Left colon (tissue), 2 donors: ENCODE measurements around the gene KCNJ13. TPM values are rescaled to one million over a fixed set of nuclear protein-coding genes. Genes with fewer than 3 reads are reported as not detected.

Source experiments
- ATAC-seq: fragments of 200-7000 bp; cut with Tn5 transposase; one replicate; pipeline ENCODE4 v1.9.1; 2020; ENCODE audit warnings: mild to moderate bottlenecking, moderate library complexity
- DNase-seq, 2 donors: peaks; one replicate each; pipeline ENCODE4 v3.0.0-alpha.2; 2020
- intact Hi-C, 2 donors: fragments of 100-400 bp; cut with DNase I in 1 of 2; cut with micrococcal nuclease in 1 of 2; formaldehyde crosslinking; loops; one replicate each; pipeline versions ENCODE4 v1.11.2 to v1.14.0; 2022; cut with DNase I, micrococcal nuclease
- long read RNA-seq: library from polyadenylated mRNA; unstranded; transcript quantifications from one replicate; pipeline ENCODE4 v2.0.0, GENCODE V29; 2021
- total RNA-seq, 2 donors: library from RNA; stranded (reverse); fragmentation: NEBNext Ultra II Directional; extraction: Animal tissue kit (Norgen Biotek cat#: 25700); gene quantifications; one replicate each; pipeline ENCODE4 v1.2.1, GENCODE V29; 2021
- donor health status: DM: no; HTN: no; CAD: no.
- donor health status: DM: yes; HTN: yes; CAD: no.

KCNJ13 gene
- not detected for total RNA-seq
- long read RNA-seq, result 0 reads

GRCh38 chr2:232776435-232776834 lies at the start of gene KCNJ13:
Gene KCNJ13 (minus strand): TSS chr2:232776565. CDS start chr2:232771362, 5,203 bp downstream.
- intact Hi-C loops, result no loop called here
- ATAC-seq (no peak), DNase-seq (no peak)

- intact Hi-C loops, result no loop called here
- ATAC-seq, result no peak
- DNase-seq, result no peak
These were observed 41.4 kb upstream of the KCNJ13 start for GRCh38 chr2:232817756-232818155.

GRCh38 chr2:232816657-232817056 lies 40.3 kb upstream of the KCNJ13 start:
- DNase-seq, result no peak
- no peak for ATAC-seq
- intact Hi-C loops, result no loop called here

GRCh38 chr2:232815569-232815968 lies 39.2 kb upstream of the KCNJ13 start:
- intact Hi-C loops, result no loop called here
- ATAC-seq, result no peak
- no peak for DNase-seq

- DNase-seq, result no peak
- intact Hi-C loops, result no loop called here
- ATAC-seq, result peak; percentile 70
These were observed 34.1 kb upstream of the KCNJ13 start for GRCh38 chr2:232810444-232810843.

- DNase-seq (no peak), ATAC-seq (peak; percentile 50)
- intact Hi-C loops, result no loop called here
These were observed 33.2 kb upstream of the KCNJ13 start for GRCh38 chr2:232809349-232810124.

- no peak for DNase-seq
- intact Hi-C loops, result no loop called here
- no peak for ATAC-seq
These were observed 25.7 kb upstream of the KCNJ13 start for GRCh38 chr2:232802091-232802490.

- ATAC-seq, result no peak
- no peak for DNase-seq
- intact Hi-C loops, result no loop called here
These were observed 23.8 kb upstream of the KCNJ13 start for GRCh38 chr2:232800166-232800565.

GRCh38 chr2:232798187-232798586 lies 21.8 kb upstream of the KCNJ13 start:
- intact Hi-C loops, result no loop called here
- peak; percentile 85 for ATAC-seq
- peak in 1 of 2 donors; percentile 13 for DNase-seq

GRCh38 chr2:232795920-232796319 lies 19.6 kb upstream of the KCNJ13 start:
- intact Hi-C loops, result no loop called here
- DNase-seq (no peak), ATAC-seq (no peak)

- DNase-seq (no peak), ATAC-seq (no peak)
- intact Hi-C loops, result no loop called here
These were observed 18.6 kb upstream of the KCNJ13 start for GRCh38 chr2:232794981-232795380.

GRCh38 chr2:232793271-232793670 lies 16.9 kb upstream of the KCNJ13 start:
- ATAC-seq (no peak), DNase-seq (no peak)
- intact Hi-C loops, result no loop called here

- DNase-seq (no peak), ATAC-seq (no peak)
- intact Hi-C loops, result no loop called here
These were observed 15.2 kb upstream of the KCNJ13 start for GRCh38 chr2:232791518-232791917.

- intact Hi-C loops, result no loop called here
- DNase-seq (peak in 1 of 2 donors; percentile 24), ATAC-seq (peak; percentile 92)
These were observed 12.7 kb upstream of the KCNJ13 start for GRCh38 chr2:232789082-232789481.

GRCh38 chr2:232787806-232788205 lies 11.4 kb upstream of the KCNJ13 start:
- no peak for DNase-seq
- intact Hi-C loops, result no loop called here
- ATAC-seq, result no peak

GRCh38 chr2:232783278-232783677 lies 6.9 kb upstream of the KCNJ13 start:
- DNase-seq (no peak), ATAC-seq (no peak)
- intact Hi-C loops, result no loop called here

GRCh38 chr2:232781765-232782164 lies 5.4 kb upstream of the KCNJ13 start:
- ATAC-seq, result peak; percentile 77
- no peak for DNase-seq
- intact Hi-C loops, result no loop called here

- intact Hi-C loops, result no loop called here
- DNase-seq (no peak), ATAC-seq (peak; percentile 54)
These were observed 3.6 kb upstream of the KCNJ13 start for GRCh38 chr2:232779934-232780333.

- ATAC-seq (no peak), DNase-seq (no peak)
- intact Hi-C loops, result no loop called here
These were observed 3.1 kb upstream of the KCNJ13 start for GRCh38 chr2:232779465-232779864.

- no peak for ATAC-seq
- no peak for DNase-seq
- intact Hi-C loops, result no loop called here
These were observed 911 bp upstream of the KCNJ13 start for GRCh38 chr2:232777276-232777675.

- ATAC-seq (no peak), DNase-seq (no peak)
- intact Hi-C loops, result no loop called here
These were observed 2.5 kb downstream of the KCNJ13 start for GRCh38 chr2:232773815-232774214.
